ENCODE measurements around the gene CEP57L1. TPM values are rescaled to one million over a fixed set of nuclear protein-coding genes. Genes with fewer than 3 reads are reported as not detected.

CEP57L1 gene
- 6.2 TPM for total RNA-seq
- long read RNA-seq, partial matches to known transcripts, result 0 of 1 reads
- long read RNA-seq, other reads (novel, unspliced or antisense), result 1 of 1 reads

GRCh38 chr6:109095036-109095834 lies at the start of gene CEP57L1:
CEP57L1 (plus strand) TSS chr6:109095507; CDS start chr6:109145222, 49,715 bp downstream.
- H3K27ac ChIP-seq (replicated peaks), result peak within 1 kb of the TSS; percentile 99
- no peaks in the 10 kb centered on the region for H3K27me3 ChIP-seq (ENCODE audit: low read depth)
- H3K4me1 ChIP-seq, result peaks cover 54% of the 10 kb centered on the region
- no peak for TF ChIP-seq CTCF (IDR thresholded peaks at IDR 0.05; ENCODE audit: borderline replicate concordance)
- H3K4me3 ChIP-seq, result peak within 1 kb of the TSS; percentile 74
- no peaks in the 10 kb centered on the region for H3K9me3 ChIP-seq (replicated peaks)
- peak; percentile 99 for DNase-seq
- H3K36me3 ChIP-seq, result peaks cover 5% of the 10 kb centered on the region
- intact Hi-C loops (cut with micrococcal nuclease), result no loop called here

GRCh38 chr6:109048176-109048575 lies 47.1 kb upstream of the CEP57L1 start:
- Histone ChIP-seq H3K27me3 (ENCODE audit: low read depth) (no peaks in the 10 kb centered on the region), H3K4me1 (peaks cover 62% of the 10 kb centered on the region), H3K4me3 (no peak overlapping the region), H3K27ac (replicated peaks) (peak overlapping the region; percentile 48), H3K9me3 (replicated peaks) (no peaks in the 10 kb centered on the region), H3K36me3 (no peaks in the 10 kb centered on the region)
- intact Hi-C loops (cut with micrococcal nuclease), result no loop called here
- no peak for TF ChIP-seq CTCF (IDR thresholded peaks at IDR 0.05; ENCODE audit: borderline replicate concordance)
- no peak for DNase-seq

- H3K27ac ChIP-seq (replicated peaks), result peak overlapping the region; percentile 48
- intact Hi-C loops (cut with micrococcal nuclease), result no loop called here
- TF ChIP-seq CTCF (IDR thresholded peaks at IDR 0.05; ENCODE audit: borderline replicate concordance), result no peak
- H3K27me3 ChIP-seq (ENCODE audit: low read depth), result no peaks in the 10 kb centered on the region
- no peak for DNase-seq
- H3K9me3 ChIP-seq (replicated peaks), result no peaks in the 10 kb centered on the region
- H3K4me1 ChIP-seq, result peaks cover 62% of the 10 kb centered on the region
- H3K36me3 ChIP-seq, result no peaks in the 10 kb centered on the region
- H3K4me3 ChIP-seq, result no peak overlapping the region
Measured at GRCh38 chr6:109048670-109049415, 46.5 kb upstream of the CEP57L1 start.

GRCh38 chr6:109050012-109050411 lies 45.3 kb upstream of the CEP57L1 start:
- Histone ChIP-seq H3K27ac (replicated peaks) (no peak overlapping the region), H3K9me3 (replicated peaks) (no peaks in the 10 kb centered on the region), H3K4me3 (no peak overlapping the region), H3K27me3 (ENCODE audit: low read depth) (no peaks in the 10 kb centered on the region), H3K36me3 (no peaks in the 10 kb centered on the region), H3K4me1 (peaks cover 71% of the 10 kb centered on the region)
- intact Hi-C loops (cut with micrococcal nuclease), result no loop called here
- TF ChIP-seq CTCF (IDR thresholded peaks at IDR 0.05; ENCODE audit: borderline replicate concordance), result no peak
- DNase-seq, result no peak

- Histone ChIP-seq H3K9me3 (replicated peaks) (no peaks in the 10 kb centered on the region), H3K27me3 (ENCODE audit: low read depth) (no peaks in the 10 kb centered on the region), H3K4me1 (peaks cover 73% of the 10 kb centered on the region), H3K36me3 (no peaks in the 10 kb centered on the region), H3K27ac (replicated peaks) (no peak overlapping the region), H3K4me3 (no peak overlapping the region)
- intact Hi-C loops (cut with micrococcal nuclease), result no loop called here
- TF ChIP-seq CTCF (IDR thresholded peaks at IDR 0.05; ENCODE audit: borderline replicate concordance), result no peak
- DNase-seq, result no peak
Measured at GRCh38 chr6:109050447-109051102, 44.7 kb upstream of the CEP57L1 start.

Measured in left ventricle myocardium inferior (tissue), 1 donor.